GM12872 (cell line): ENCODE data around the gene SMIM17.

ENCODE experiments used
- CTCF ChIP-seq: IDR thresholded peaks from 3 replicates; pipeline ENCODE4 v1.5.1; 2011; ENCODE audit warnings: low read depth, mild to moderate bottlenecking, low read length, moderate library complexity; ENCODE audit not compliant: insufficient read depth

The SMIM17 gene

GRCh38 chr19:56660381-56661107 is 17.6 kb downstream of the SMIM17 start:
- no peak for TF ChIP-seq CTCF

GRCh38 chr19:56661248-56661647 is 18.3 kb downstream of the SMIM17 start:
- TF ChIP-seq CTCF = no peak

- no peak for TF ChIP-seq CTCF
Measured at GRCh38 chr19:56663931-56664500, 21.1 kb downstream of the SMIM17 start.

- no peak for TF ChIP-seq CTCF
Measured at GRCh38 chr19:56664511-56664910, 21.6 kb downstream of the SMIM17 start.

- TF ChIP-seq CTCF = no peak
Measured at GRCh38 chr19:56667311-56667870, 24.4 kb downstream of the SMIM17 start.

- no peak for TF ChIP-seq CTCF
Measured at GRCh38 chr19:56668676-56669075, 25.7 kb downstream of the SMIM17 start.

GRCh38 chr19:56670401-56670960 is 27.5 kb downstream of the SMIM17 start:
- no peak for TF ChIP-seq CTCF
